VCaP (cell line): ENCODE measurements around the gene SZRD1.

ENCODE experiments used
- H3K27ac ChIP-seq: fragments of 450-650 bp; 2 replicates; pipeline ENCODE4 v1.5.1; 2017
- CTCF ChIP-seq: fragments of 450-650 bp; conservative IDR thresholded peaks from 2 replicates; pipeline ENCODE4 v1.5.1; 2017; ENCODE audit warnings: mild to moderate bottlenecking, moderate library complexity

The SZRD1 gene

GRCh38 chr1:16383888-16384287 lies 16.8 kb downstream of the SZRD1 start:
- H3K27ac ChIP-seq = no peak overlapping the region
- no peak for TF ChIP-seq CTCF

GRCh38 chr1:16385659-16386453 lies 18.8 kb downstream of the SZRD1 start:
- H3K27ac ChIP-seq = no peak overlapping the region
- TF ChIP-seq CTCF = no peak

DNA sequence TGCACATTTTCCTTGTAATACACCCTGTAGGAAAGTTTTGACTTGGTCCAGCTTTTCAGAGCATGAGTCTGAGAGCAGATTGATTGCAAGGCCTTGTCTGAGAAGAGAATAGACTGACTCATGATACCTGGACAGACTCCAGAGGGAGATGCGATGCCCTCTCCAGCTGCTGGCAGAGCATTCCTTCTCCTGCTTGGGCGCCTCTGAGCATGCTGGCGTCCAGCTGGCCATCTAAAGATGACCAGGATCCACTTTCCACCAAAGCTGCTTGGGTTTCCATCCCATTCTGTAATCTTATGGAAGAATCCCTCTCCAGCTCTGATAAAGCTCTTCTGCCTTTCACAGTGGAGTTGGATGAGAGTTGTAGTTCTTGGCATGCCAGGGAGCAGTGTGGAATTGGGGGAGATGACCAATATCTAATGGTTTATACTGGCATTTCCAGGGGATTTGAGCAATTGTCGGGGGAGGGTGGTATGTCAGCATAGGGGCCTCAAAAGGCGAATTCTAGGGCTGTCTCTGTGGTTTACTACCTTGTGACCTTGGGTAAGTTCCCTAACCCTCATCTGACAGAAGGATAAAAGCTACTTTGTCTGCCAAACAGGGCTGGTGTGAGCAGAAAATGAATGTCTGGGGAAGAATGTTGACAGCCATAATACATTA lies 19.5 kb downstream of the SZRD1 start:
- H3K27ac ChIP-seq = no peak overlapping the region
- no peak for TF ChIP-seq CTCF

- H3K27ac ChIP-seq = no peak overlapping the region
- TF ChIP-seq CTCF = no peak
Measured at GRCh38 chr1:16387201-16388188, 20.5 kb downstream of the SZRD1 start.

DNA sequence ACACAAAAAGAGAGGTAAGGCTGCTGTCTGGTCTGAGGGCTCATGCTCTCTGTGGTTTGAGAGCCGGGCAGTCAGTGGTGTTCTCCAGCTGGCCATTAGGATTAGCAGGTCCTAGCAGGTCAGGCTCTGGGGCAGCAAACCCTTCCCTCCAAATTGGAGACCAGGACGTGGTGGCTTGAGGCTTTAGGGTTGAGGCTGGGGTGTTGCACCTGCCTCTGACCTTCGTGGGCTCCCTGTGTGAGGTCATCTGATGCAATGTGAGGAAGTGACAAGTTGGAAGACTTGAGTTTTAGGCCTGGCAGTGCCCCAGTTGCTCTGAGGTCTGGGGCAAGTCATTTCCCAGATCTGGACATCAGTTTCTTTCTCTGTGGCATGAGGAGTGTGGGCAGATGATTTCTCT lies 24.4 kb downstream of the SZRD1 start:
- H3K27ac ChIP-seq = no peak overlapping the region
- no peak for TF ChIP-seq CTCF

- no peak for TF ChIP-seq CTCF
- no peak overlapping the region for H3K27ac ChIP-seq
Measured at GRCh38 chr1:16392740-16393569, 25.9 kb downstream of the SZRD1 start.
